GM13976 (cell line): ENCODE data around the gene AVL9.
"Not testable (repeated sequence)": the region's sequence is repeated elsewhere in the genome, so short reads cannot be mapped to it uniquely, and the experiment has no call there.

Experiments used
- DNase-seq: peaks from one replicate; pipeline ENCODE4 v3.0.0; 2012; ENCODE audit warnings: low spot score
- in situ Hi-C: fragments of 300-500 bp; cut with MboI; formaldehyde crosslinking; loops from one replicate; pipeline ENCODE4 v1.12.0; 2022; ENCODE audit warnings: low sequenced_read_pairs, mixed read lengths, inconsistent platforms; ENCODE audit not compliant: unreplicated experiment
- TF ChIP-seq, protein P1 (sequence below): IDR thresholded peaks from 2 replicates; pipeline ENCODE4 v1.5.1; 2012; ENCODE audit warnings: borderline replicate concordance, mild to moderate bottlenecking; ENCODE audit not compliant: insufficient read depth; ENCODE audit errors: extremely low read depth, missing control alignments, control extremely low read depth

AVL9 gene

DNA sequence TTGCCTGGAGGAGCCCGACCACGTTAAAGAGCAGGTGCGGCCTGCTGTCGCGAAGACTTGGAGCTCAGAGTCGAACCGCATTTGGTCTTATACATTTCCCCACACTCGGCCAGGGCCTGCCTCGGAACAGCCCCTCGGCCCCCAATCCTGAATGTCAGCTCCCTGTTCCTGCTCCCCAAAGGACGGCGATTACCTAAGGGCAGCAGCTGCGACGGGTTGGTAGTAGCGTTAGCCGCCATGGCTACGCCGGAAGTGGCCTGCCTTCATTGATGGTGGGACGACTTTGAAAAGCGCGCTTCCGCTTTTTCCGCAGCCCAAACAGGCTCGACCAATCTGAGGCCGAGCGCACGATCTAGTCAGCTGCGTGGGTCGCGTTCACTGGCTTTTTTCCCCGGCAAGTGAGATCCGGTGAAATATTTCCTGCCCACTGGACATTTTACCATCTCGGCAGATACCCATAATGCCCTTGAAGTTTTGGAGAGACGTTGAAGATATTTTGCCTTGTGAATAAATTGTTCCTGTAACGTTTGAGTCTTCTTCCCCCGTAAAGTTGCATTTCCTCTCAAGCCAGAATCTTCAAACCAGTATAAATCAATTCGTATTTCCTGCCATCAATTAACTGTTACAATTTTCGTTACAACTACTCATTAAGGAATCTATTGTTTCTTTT, 5.0 kb upstream of the AVL9 start, which contains the start of gene LSM5:
TSS of gene LSM5 (minus strand) at position 254 of the 670 bp plus-strand sequence. CDS start at position 239, 15 bp downstream.
- TF ChIP-seq, protein P1, sequence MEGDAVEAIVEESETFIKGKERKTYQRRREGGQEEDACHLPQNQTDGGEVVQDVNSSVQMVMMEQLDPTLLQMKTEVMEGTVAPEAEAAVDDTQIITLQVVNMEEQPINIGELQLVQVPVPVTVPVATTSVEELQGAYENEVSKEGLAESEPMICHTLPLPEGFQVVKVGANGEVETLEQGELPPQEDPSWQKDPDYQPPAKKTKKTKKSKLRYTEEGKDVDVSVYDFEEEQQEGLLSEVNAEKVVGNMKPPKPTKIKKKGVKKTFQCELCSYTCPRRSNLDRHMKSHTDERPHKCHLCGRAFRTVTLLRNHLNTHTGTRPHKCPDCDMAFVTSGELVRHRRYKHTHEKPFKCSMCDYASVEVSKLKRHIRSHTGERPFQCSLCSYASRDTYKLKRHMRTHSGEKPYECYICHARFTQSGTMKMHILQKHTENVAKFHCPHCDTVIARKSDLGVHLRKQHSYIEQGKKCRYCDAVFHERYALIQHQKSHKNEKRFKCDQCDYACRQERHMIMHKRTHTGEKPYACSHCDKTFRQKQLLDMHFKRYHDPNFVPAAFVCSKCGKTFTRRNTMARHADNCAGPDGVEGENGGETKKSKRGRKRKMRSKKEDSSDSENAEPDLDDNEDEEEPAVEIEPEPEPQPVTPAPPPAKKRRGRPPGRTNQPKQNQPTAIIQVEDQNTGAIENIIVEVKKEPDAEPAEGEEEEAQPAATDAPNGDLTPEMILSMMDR: no peak
- peak; percentile 80 for DNase-seq
- in situ Hi-C loops: loop anchor here (25.0 kb wide), 1 partner anchor 622 kb away; the partner anchor contains the start of gene RP9

DNA sequence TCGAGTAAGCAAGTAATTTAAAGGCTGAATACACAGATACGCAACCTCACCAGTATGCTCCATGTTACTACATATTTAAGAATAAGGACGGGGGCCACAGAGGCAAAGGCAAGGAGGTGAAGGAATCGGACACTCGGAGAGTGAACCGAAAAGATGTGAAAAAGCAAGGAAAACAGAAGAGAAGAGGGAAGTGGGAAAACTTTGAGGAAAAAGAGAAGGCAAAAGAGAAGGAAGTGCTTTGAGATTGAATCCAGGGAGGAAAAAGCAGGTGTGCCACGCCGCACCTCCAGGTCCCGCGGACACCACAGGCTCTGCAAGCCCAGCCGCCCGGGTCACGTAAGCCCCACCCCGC, 367 bp upstream of the AVL9 start:
- in situ Hi-C loops: loop anchor here (25.0 kb wide), 1 partner anchor 617 kb away; the partner anchor contains the start of gene RP9
- TF ChIP-seq, protein P1: no peak
- no peak for DNase-seq

DNA sequence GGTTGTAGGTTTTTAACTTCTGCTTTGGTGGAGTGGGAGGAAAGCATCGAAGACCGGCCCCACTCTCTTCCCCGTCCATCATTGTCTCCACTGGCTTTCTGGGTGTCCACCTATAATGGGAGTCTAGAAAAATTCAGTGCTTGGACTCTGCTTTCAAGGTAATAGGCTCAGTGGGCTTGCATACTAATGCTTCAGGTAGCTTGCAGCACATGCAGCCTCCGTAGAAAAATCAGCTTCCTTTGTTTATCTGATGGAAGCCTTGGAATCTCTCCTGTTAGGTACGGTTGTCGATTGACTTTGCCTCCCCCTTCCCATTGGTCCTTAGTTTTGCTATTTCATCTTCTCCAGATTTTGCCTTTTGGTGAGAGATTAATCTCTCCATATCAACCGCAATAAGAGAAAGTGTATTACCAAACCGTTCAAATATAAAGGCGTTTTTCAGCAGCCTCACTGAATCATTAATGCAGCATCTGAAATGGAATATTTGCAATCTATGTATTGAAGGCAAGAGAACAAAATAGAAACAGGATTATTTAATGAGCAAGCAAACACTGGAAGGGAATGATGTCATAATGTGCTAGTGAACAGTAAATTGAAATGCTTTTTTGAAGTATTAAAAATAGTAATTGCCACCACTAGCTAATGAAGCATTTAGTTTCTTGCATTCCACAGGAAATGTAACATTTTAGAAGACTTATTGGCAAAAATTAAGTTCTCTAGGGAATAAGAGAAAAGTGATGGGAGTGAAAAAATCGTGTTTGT, 944 bp downstream of the AVL9 start:
- in situ Hi-C loops: loop anchor here (25.0 kb wide), 1 partner anchor 616 kb away; the partner anchor contains the start of gene RP9
- TF ChIP-seq, protein P1: no peak
- no peak for DNase-seq

DNA sequence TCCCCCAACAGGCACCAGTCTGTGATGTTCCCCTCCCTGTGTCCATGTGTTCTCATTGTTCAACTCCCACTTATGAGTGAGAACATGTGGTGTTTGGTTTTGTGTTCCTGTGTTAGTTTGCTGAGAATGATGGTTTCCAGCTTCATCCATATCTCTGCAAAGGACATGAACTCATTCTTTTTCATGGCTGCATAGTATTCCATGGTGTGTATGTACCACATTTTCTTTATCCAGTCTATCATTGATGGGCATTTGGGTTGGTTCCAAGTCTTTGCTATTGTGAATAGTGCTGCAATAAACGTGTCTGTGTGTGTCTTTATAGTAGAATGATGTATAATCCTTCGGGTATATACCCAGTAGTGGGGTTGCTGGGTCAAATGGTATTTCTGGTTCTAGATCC, 4.5 kb downstream of the AVL9 start:
- in situ Hi-C loops: loop anchor here (25.0 kb wide), 1 partner anchor 613 kb away; the partner anchor contains the start of gene RP9
- not testable (repeated sequence) for DNase-seq

DNA sequence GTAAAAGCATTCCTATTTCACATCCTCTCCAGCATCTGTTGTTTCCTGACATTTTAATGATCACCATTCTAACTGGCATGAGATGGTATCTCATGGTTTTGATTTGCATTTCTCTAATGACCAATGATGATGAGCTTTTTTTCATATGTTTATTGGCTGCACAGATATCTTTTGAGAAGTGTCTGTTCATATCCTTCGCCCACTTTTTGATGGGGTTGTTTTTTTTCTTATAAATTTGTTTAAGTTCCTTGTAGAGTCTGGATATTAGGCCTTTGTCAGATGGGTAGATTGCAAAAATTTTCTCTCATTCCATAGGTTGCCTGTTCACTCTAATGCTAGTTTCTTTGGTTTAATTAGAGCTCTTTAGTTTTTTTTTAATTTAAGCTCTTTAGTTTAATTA, 4.9 kb downstream of the AVL9 start:
- DNase-seq, in situ Hi-C loops: not testable (repeated sequence)

DNA sequence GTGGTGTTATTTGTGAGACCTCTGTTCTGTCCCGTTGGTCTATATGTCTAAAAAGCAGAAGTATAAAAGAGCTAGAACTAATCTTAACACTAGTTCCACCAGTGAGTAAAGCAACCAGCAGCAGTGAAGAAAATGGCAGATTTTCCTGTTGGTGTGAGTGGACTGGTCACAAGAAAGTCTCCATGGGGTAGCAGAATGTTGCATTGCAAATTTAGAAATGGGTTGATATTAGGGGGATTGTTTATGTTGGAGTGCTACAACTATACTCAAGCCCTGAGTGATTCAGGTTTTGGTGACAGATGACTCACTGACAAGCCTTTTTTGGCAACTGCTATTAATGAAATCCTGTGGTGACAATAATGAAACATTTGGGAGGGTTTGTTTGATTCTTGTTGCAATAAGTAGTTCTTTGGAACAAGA, 5.6 kb downstream of the AVL9 start:
- in situ Hi-C loops: no loop called here
- DNase-seq: no peak
- TF ChIP-seq, protein P1: no peak

DNA sequence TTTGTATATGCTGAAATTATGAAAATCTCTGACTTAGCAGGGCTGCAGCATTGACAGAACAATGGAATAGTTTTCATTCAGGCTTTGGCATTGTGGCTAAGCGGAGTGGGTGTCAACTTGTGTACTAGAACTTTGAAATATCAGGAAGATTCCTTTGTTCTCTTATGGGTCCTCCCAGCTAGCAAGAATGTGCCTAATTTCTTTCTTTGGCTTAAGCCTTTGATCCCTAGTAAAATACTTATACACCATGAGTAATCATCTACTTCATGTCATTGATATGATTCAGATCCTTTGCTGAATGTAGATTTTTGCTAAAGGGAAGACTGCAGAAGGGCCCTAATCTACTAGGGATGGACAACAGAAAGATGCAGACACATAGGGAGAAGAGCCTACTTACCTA, 6.2 kb downstream of the AVL9 start:
- TF ChIP-seq, protein P1: no peak
- in situ Hi-C loops: no loop called here
- no peak for DNase-seq
